ENCODE measurements around the gene GCNT2.
"Not testable (repeated sequence)": the region's sequence is repeated elsewhere in the genome, so short reads cannot be mapped to it uniquely, and the experiment has no call there.

Gene GCNT2

GRCh38 chr6:10487668-10488327, 33.4 kb upstream of the GCNT2 start:
- no peaks in the 10 kb centered on the region for H3K9me3 ChIP-seq (ENCODE audit: control insufficient read depth, low read length)
- H3K9ac ChIP-seq = no peak overlapping the region
- no peaks in the 10 kb centered on the region for H3K4me1 ChIP-seq
- H3K79me2 ChIP-seq = no peaks in the 10 kb centered on the region
- no peak overlapping the region for H3K4me3 ChIP-seq (ENCODE audit: low read depth, low read length)
- TF ChIP-seq CTCF (IDR thresholded peaks at IDR 0.05) = no peak
- no peak overlapping the region for H3K27ac ChIP-seq
- no peak overlapping the region for H2AFZ ChIP-seq
- no peaks in the 10 kb centered on the region for H3K36me3 ChIP-seq (ENCODE audit: control insufficient read depth, insufficient read depth, low read length)
- H3K27me3 ChIP-seq (ENCODE audit: control insufficient read depth, insufficient read depth, low read length) = no peaks in the 10 kb centered on the region
- H3K4me2 ChIP-seq (ENCODE audit: low read length) = no peak overlapping the region

GRCh38 chr6:10491463-10491862, 29.7 kb upstream of the GCNT2 start:
- Histone ChIP-seq H3K4me3 (ENCODE audit: low read depth, low read length) (no peak overlapping the region), H3K4me1 (no peaks in the 10 kb centered on the region)

GRCh38 chr6:10491905-10492304, 29.2 kb upstream of the GCNT2 start:
- H3K4me3 ChIP-seq (ENCODE audit: low read depth, low read length); H3K4me1 ChIP-seq; H3K79me2 ChIP-seq; H3K27me3 ChIP-seq (ENCODE audit: control insufficient read depth, insufficient read depth, low read length); H3K9me3 ChIP-seq (ENCODE audit: control insufficient read depth, low read length); H3K27ac ChIP-seq; H2AFZ ChIP-seq; H3K36me3 ChIP-seq (ENCODE audit: control insufficient read depth, insufficient read depth, low read length); H3K4me2 ChIP-seq (ENCODE audit: low read length); H3K9ac ChIP-seq: not testable (repeated sequence)

More at GRCh38 chr6:10491463-10491862, 29.7 kb upstream of the GCNT2 start:
- H2AFZ ChIP-seq = no peak overlapping the region
- no peak overlapping the region for H3K9ac ChIP-seq
- H3K27ac ChIP-seq = no peak overlapping the region
- no peaks in the 10 kb centered on the region for H3K27me3 ChIP-seq (ENCODE audit: control insufficient read depth, insufficient read depth, low read length)
- no peak for TF ChIP-seq CTCF (IDR thresholded peaks at IDR 0.05)
- no peaks in the 10 kb centered on the region for H3K79me2 ChIP-seq
- H3K4me2 ChIP-seq (ENCODE audit: low read length) = no peak overlapping the region
- H3K36me3 ChIP-seq (ENCODE audit: control insufficient read depth, insufficient read depth, low read length) = no peaks in the 10 kb centered on the region
- H3K9me3 ChIP-seq (ENCODE audit: control insufficient read depth, low read length) = no peaks in the 10 kb centered on the region

- H3K79me2 ChIP-seq = no peaks in the 10 kb centered on the region
- no peak overlapping the region for H2AFZ ChIP-seq
- H3K36me3 ChIP-seq (ENCODE audit: control insufficient read depth, insufficient read depth, low read length) = no peaks in the 10 kb centered on the region
- no peak overlapping the region for H3K4me3 ChIP-seq (ENCODE audit: low read depth, low read length)
- H3K9me3 ChIP-seq (ENCODE audit: control insufficient read depth, low read length) = no peaks in the 10 kb centered on the region
- TF ChIP-seq CTCF (IDR thresholded peaks at IDR 0.05) = no peak
- H3K4me2 ChIP-seq (ENCODE audit: low read length) = no peak overlapping the region
- no peak overlapping the region for H3K9ac ChIP-seq
- H3K27me3 ChIP-seq (ENCODE audit: control insufficient read depth, insufficient read depth, low read length) = no peaks in the 10 kb centered on the region
- H3K27ac ChIP-seq = no peak overlapping the region
- no peaks in the 10 kb centered on the region for H3K4me1 ChIP-seq
Measured at GRCh38 chr6:10495029-10495428, 26.1 kb upstream of the GCNT2 start.

- Histone ChIP-seq H3K9me3 (ENCODE audit: control insufficient read depth, low read length) (no peaks in the 10 kb centered on the region), H3K4me1 (peaks cover 5% of the 10 kb centered on the region), H3K36me3 (ENCODE audit: control insufficient read depth, insufficient read depth, low read length) (no peaks in the 10 kb centered on the region), H2AFZ (no peak overlapping the region), H3K27ac (no peak overlapping the region), H3K9ac (no peak overlapping the region), H3K4me3 (ENCODE audit: low read depth, low read length) (no peak overlapping the region), H3K27me3 (ENCODE audit: control insufficient read depth, insufficient read depth, low read length) (no peaks in the 10 kb centered on the region), H3K4me2 (ENCODE audit: low read length) (no peak overlapping the region), H3K79me2 (no peaks in the 10 kb centered on the region)
- no peak for TF ChIP-seq CTCF (IDR thresholded peaks at IDR 0.05)
Measured at GRCh38 chr6:10505529-10505928, 15.6 kb upstream of the GCNT2 start.

Data from parathyroid adenoma (tissue), 2 donors.